HepG2 (cell line): ENCODE results near the gene CLEC16A. TPM values are rescaled to one million over a fixed set of nuclear protein-coding genes. Genes with fewer than 3 reads are reported as not detected.

Experiments
- CENPX ChIP-seq: sonication (generic); formaldehyde crosslinking; IDR thresholded peaks from 2 replicates; pipeline ENCODE4 v1.9.0; 2021; ENCODE audit warnings: mild to moderate bottlenecking, missing genetic modification reagents, moderate library complexity
- HHEX ChIP-seq: IDR thresholded peaks from 2 replicates; pipeline ENCODE4 v1.6.1; 2016; ENCODE audit warnings: control low read depth
- HOXA5 ChIP-seq: sonication (generic); formaldehyde crosslinking; IDR thresholded peaks from 2 replicates; pipeline ENCODE4 v1.4.0; 2020; ENCODE audit warnings: missing genetic modification reagents
- IRF2 ChIP-seq: IDR thresholded peaks from 2 replicates; pipeline ENCODE4 v1.6.1; 2018; ENCODE audit warnings: missing genetic modification reagents, missing compliant biosample characterization
- MAZ ChIP-seq, 2 experiments: sonication (generic) in 1 of 2; formaldehyde crosslinking in 1 of 2; IDR thresholded peaks; 2 replicates each; pipeline versions ENCODE4 v1.5.0 to v1.6.1; 2012 to 2020; ENCODE audit warnings: low read depth in 2 of 2, mild to moderate bottlenecking in 2 of 2, borderline replicate concordance in 1 of 2, improper control_type of control experiment in 1 of 2, low read length in 1 of 2, missing genetic modification reagents in 1 of 2, moderate library complexity in 1 of 2
- MTA1 ChIP-seq: sonication (generic); formaldehyde crosslinking; IDR thresholded peaks from 2 replicates; pipeline ENCODE4 v1.4.0; 2020; ENCODE audit warnings: missing genetic modification reagents, mild to moderate bottlenecking, borderline replicate concordance
- RARA ChIP-seq: IDR thresholded peaks from 2 replicates; pipeline ENCODE4 v1.6.1; 2016; ENCODE audit warnings: missing genetic modification reagents, missing compliant biosample characterization
- SALL1 ChIP-seq: sonication (generic); formaldehyde crosslinking; IDR thresholded peaks from 2 replicates; pipeline ENCODE4 v1.8.0; 2022; ENCODE audit warnings: mild to moderate bottlenecking, missing genetic modification reagents
- ZMAT3 ChIP-seq: sonication (generic); formaldehyde crosslinking; conservative IDR thresholded peaks from 2 replicates; pipeline ENCODE4 v1.7.0; 2021; ENCODE audit warnings: missing genetic modification reagents
- ZNF143 ChIP-seq: sonication (generic); formaldehyde crosslinking; IDR thresholded peaks from 2 replicates; pipeline ENCODE4 v1.4.0; 2020; ENCODE audit warnings: missing genetic modification reagents
- ZNF83 ChIP-seq: sonication (generic); formaldehyde crosslinking; IDR thresholded peaks from 2 replicates; pipeline ENCODE4 v1.4.0; 2020; ENCODE audit warnings: missing genetic modification reagents, mild to moderate bottlenecking, borderline replicate concordance
- polyA plus RNA-seq, 8 experiments: library from polyadenylated mRNA; depleted of rRNA in 3 of 8; stranded (reverse) in 7 of 8; unstranded in 1 of 8; fragments of >200 nt; fragmentation: Illumina TruSeq in 4 of 8; extraction: Trizol in 4 of 8; gene quantifications; 2 replicates each; pipeline versions ENCODE4 v1.2.1 to v1.2.3, GENCODE V29; 2011 to 2016; ENCODE audit warnings: low read depth in 4 of 8, missing spikeins in 1 of 8, mixed read lengths in 1 of 8; ENCODE audit not compliant: insufficient read depth in 1 of 8
- total RNA-seq, 5 experiments: library from RNA; depleted of rRNA; stranded (reverse); fragments of >200 nt; fragmentation: Illumina TruSeq; extraction: Trizol; gene quantifications; 2 replicates each; pipeline ENCODE4 v1.2.3, GENCODE V29; 2016; ENCODE audit warnings: low read depth in 1 of 5
- TF ChIP-seq, protein P1 (sequence below): sonication (generic); IDR thresholded peaks from 2 replicates; pipeline ENCODE4 v1.6.1; 2016; ENCODE audit warnings: low read depth, borderline replicate concordance
- TF ChIP-seq, protein P2 (sequence below): sonication (generic); formaldehyde crosslinking; IDR thresholded peaks from 2 replicates; pipeline ENCODE4 v1.4.0; 2020; ENCODE audit warnings: missing genetic modification reagents, borderline replicate concordance
- TF ChIP-seq, protein P3 (sequence below): sonication (generic); formaldehyde crosslinking; IDR thresholded peaks from 2 replicates; pipeline ENCODE4 v1.4.0; 2020; ENCODE audit warnings: missing genetic modification reagents
- TF ChIP-seq, protein P4 (sequence below): IDR thresholded peaks from 2 replicates; pipeline ENCODE4 v1.6.1; 2016; ENCODE audit warnings: mild to moderate bottlenecking, missing biosample characterization, missing genetic modification reagents
- TF ChIP-seq, protein P5 (sequence below): sonication (generic); formaldehyde crosslinking; IDR thresholded peaks from 2 replicates; pipeline ENCODE4 v1.5.0; 2020; ENCODE audit warnings: missing genetic modification reagents
- TF ChIP-seq, protein P6 (sequence below): sonication (generic); formaldehyde crosslinking; IDR thresholded peaks from 2 replicates; pipeline ENCODE4 v1.4.0; 2020; ENCODE audit warnings: low read depth, mild to moderate bottlenecking, missing genetic modification reagents

Gene CLEC16A
- total and polyA plus RNA-seq, 2 of the 13 experiments (the other 11 are each of a cell fraction or from before 2014, with no cell fraction given) = 8.5 to 10.3 TPM

DNA sequence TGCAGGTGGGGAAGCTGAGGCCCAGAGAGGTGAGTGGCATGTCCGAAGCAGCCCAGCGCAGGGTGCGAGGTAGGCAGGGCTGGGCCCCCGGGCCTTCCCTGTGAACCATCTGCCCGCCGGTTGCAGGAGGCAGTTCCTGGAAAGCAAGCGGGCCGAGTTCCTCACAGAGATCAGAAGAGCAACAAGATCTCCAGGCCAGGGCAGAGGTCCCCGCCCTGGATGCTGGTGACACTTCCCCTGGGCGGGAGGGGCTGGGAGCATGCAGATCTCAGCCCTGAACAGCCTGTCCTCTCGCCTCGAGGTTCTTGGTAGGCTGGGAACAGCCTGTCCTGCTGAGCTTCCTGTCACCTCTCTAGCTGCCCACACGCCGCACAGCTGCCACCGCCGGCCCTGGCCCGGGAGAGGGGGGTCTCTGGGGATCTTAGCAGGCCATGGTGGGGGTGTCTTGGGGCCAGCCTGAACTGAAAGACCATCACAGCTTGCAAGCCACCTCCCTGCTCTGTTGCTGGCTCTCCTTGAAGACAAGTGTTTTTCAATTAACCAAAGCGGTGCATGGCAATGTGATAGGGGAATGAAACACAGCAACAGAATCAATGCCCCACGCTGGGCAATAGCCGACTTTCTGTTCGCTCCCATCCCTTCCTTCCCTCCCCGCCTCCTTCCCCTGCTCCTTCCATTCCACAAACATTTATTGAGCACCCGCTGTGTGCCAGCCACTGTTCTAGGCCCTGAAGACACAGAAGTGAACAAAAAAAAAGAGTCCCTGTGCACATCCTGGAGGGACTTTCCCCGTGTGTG is 279.9 kb downstream of the CLEC16A start (continued):
- TF ChIP-seq MTA1 (CRISPR knock-in tag) (peak; percentile 40; the same call in 1 of the 2 replicates), HHEX (CRISPR knock-in tag) (no peak), IRF2 (0 out of 2 replicates have a peak, but pooled peaks have one; percentile 40), MAZ (IDR thresholded peaks at IDR 0.05; ENCODE audit: borderline replicate concordance, low read depth, low read length) (peak; percentile 79; the same call in 1 of the 2 replicates), MAZ (CRISPR knock-in tag; IDR thresholded peaks at IDR 0.05; ENCODE audit: low read depth) (peak; percentile 33; the same call in 1 of the 2 replicates), SALL1 (CRISPR knock-in tag) (peak; percentile 79), HOXA5 (CRISPR knock-in tag) (peak; percentile 59; the same call in 1 of the 2 replicates), RARA (peak; percentile 94), CENPX (CRISPR knock-in tag) (no peak), ZNF143 (CRISPR knock-in tag) (peak; percentile 51; the same call in 1 of the 2 replicates), ZMAT3 (CRISPR knock-in tag) (0 out of 2 replicates have a peak, but pooled peaks have one; percentile 25), ZNF83 (CRISPR knock-in tag) (no peak; the same call in 1 of the 2 replicates)
- TF ChIP-seq, protein P1, sequence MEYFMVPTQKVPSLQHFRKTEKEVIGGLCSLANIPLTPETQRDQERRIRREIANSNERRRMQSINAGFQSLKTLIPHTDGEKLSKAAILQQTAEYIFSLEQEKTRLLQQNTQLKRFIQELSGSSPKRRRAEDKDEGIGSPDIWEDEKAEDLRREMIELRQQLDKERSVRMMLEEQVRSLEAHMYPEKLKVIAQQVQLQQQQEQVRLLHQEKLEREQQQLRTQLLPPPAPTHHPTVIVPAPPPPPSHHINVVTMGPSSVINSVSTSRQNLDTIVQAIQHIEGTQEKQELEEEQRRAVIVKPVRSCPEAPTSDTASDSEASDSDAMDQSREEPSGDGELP = peak; percentile 51; the same call in 1 of the 2 replicates
- TF ChIP-seq, protein P2, sequence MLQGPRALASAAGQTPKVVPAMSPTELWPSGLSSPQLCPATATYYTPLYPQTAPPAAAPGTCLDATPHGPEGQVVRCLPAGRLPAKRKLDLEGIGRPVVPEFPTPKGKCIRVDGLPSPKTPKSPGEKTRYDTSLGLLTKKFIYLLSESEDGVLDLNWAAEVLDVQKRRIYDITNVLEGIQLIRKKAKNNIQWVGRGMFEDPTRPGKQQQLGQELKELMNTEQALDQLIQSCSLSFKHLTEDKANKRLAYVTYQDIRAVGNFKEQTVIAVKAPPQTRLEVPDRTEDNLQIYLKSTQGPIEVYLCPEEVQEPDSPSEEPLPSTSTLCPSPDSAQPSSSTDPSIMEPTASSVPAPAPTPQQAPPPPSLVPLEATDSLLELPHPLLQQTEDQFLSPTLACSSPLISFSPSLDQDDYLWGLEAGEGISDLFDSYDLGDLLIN (CRISPR knock-in tag) = 0 out of 2 replicates have a peak, but pooled peaks have one; percentile 53
- TF ChIP-seq, protein P3, sequence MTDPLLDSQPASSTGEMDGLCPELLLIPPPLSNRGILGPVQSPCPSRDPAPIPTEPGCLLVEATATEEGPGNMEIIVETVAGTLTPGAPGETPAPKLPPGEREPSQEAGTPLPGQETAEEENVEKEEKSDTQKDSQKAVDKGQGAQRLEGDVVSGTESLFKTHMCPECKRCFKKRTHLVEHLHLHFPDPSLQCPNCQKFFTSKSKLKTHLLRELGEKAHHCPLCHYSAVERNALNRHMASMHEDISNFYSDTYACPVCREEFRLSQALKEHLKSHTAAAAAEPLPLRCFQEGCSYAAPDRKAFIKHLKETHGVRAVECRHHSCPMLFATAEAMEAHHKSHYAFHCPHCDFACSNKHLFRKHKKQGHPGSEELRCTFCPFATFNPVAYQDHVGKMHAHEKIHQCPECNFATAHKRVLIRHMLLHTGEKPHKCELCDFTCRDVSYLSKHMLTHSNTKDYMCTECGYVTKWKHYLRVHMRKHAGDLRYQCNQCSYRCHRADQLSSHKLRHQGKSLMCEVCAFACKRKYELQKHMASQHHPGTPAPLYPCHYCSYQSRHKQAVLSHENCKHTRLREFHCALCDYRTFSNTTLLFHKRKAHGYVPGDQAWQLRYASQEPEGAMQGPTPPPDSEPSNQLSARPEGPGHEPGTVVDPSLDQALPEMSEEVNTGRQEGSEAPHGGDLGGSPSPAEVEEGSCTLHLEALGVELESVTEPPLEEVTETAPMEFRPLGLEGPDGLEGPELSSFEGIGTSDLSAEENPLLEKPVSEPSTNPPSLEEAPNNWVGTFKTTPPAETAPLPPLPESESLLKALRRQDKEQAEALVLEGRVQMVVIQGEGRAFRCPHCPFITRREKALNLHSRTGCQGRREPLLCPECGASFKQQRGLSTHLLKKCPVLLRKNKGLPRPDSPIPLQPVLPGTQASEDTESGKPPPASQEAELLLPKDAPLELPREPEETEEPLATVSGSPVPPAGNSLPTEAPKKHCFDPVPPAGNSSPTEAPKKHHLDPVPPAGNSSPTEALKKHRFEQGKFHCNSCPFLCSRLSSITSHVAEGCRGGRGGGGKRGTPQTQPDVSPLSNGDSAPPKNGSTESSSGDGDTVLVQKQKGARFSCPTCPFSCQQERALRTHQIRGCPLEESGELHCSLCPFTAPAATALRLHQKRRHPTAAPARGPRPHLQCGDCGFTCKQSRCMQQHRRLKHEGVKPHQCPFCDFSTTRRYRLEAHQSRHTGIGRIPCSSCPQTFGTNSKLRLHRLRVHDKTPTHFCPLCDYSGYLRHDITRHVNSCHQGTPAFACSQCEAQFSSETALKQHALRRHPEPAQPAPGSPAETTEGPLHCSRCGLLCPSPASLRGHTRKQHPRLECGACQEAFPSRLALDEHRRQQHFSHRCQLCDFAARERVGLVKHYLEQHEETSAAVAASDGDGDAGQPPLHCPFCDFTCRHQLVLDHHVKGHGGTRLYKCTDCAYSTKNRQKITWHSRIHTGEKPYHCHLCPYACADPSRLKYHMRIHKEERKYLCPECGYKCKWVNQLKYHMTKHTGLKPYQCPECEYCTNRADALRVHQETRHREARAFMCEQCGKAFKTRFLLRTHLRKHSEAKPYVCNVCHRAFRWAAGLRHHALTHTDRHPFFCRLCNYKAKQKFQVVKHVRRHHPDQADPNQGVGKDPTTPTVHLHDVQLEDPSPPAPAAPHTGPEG (CRISPR knock-in tag) = peak; percentile 58; the same call in 1 of the 2 replicates
- TF ChIP-seq, protein P4, sequence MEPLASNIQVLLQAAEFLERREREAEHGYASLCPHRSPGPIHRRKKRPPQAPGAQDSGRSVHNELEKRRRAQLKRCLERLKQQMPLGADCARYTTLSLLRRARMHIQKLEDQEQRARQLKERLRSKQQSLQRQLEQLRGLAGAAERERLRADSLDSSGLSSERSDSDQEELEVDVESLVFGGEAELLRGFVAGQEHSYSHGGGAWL (CRISPR knock-in tag) = no peak
- TF ChIP-seq, protein P5, sequence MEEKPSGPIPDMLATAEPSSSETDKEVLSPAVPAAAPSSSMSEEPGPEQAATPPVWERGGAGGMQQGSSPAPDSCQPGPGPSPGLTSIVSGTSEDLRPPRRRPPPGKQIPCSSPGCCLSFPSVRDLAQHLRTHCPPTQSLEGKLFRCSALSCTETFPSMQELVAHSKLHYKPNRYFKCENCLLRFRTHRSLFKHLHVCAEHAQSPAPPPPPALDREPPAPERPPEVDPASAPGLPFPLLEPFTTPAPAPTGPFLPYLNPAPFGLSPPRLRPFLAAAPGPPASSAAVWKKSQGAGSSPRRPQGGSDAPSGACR (CRISPR knock-in tag) = 0 out of 2 replicates have a peak, but pooled peaks have one; percentile 36
- TF ChIP-seq, protein P6, sequence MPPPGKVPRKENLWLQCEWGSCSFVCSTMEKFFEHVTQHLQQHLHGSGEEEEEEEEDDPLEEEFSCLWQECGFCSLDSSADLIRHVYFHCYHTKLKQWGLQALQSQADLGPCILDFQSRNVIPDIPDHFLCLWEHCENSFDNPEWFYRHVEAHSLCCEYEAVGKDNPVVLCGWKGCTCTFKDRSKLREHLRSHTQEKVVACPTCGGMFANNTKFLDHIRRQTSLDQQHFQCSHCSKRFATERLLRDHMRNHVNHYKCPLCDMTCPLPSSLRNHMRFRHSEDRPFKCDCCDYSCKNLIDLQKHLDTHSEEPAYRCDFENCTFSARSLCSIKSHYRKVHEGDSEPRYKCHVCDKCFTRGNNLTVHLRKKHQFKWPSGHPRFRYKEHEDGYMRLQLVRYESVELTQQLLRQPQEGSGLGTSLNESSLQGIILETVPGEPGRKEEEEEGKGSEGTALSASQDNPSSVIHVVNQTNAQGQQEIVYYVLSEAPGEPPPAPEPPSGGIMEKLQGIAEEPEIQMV (CRISPR knock-in tag) = no peak
